ENCODE results near the gene ATP5F1D.

The ATP5F1D gene

DNA sequence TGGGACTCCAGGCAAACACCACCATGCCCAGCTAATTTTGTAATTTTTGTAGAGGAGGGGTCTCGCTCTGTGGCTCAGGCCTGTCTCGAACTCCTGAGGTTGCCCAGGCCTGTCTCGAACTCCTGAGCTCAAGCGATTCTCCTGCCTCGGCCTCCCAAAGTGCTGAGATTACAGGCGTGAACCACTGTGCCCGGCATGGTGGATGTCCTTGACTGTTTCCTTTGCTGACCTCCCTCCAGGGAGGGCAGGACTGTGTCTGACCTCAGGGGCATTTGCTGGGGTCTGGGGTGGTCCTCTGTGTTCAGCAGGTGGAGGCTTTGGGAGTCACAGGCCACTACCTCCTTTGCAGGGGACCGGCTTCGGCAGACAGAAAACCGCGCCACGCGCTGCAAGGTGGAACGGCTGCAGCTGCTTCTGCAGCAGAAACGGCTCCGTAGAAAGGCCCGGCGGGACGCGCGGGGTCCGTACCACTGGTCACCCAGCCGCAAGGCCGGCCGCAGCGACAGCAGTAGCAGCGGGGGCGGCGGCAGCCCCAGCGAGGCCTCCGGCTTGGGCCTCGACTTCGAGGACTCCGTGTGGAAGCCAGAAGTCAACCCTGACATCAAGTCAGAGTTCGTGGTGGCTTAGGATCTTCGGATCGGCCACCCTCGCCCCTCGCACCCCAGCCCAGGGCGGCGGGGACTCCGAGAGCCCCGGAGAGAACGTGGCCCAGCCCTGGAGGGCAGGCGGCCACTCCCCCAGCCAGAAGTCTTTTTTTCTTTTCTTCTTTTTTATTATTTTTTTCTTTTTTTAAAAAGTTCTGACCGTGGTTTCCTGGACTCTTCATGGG lies 15.3 kb downstream of the ATP5F1D start:
- peak in 1 of 56 donors; percentile 37 for DNase-seq

GRCh38 chr19:1257475-1258162 lies 16.1 kb downstream of the ATP5F1D start:
- DNase-seq = no peak

DNA sequence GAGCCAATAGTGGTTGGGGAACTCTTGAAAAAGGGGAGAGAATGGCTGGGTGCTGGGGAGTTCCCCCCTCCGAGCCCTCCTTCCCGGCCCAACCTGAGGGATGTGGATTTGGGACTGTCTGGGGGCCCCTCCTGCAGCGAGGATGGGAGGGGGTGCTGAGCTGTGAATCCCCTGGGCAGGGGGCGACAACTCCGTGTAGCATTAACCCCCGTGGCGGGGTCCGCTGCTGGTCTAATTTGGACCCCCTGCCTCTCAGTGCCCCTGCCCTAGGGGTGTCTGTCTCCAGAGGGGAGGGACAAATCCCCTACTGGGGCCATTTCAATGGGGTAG lies 16.6 kb downstream of the ATP5F1D start:
- peak in 1 of 56 donors; percentile 9 for DNase-seq

DNA sequence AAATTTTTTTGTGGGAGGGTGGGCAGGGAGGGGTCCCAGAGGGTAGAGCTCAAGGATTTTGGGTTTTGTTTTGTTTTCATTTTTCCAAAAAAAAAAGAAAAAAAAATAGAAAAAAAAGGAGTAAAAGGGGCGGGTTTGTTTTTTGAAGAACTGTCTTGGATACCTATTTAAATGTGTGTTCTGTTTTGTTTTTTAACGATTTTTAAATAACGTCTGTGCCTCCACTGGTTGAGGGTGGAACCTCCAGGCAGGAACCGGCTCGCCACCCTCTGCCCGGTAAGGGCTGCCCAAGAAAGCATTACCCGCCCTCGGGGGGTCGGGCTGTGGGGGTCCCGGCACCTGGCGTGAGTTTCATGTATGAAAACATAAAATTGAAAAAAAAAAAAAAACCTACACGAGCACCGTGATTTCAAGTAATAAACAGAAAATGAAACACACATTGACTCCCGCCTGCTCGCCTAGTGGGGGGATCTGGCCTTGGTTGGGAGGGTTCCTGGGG lies 17.2 kb downstream of the ATP5F1D start:
- no peak for DNase-seq

GRCh38 chr19:1259206-1259875 lies 17.8 kb downstream of the ATP5F1D start:
- peak in 13 of 56 donors; percentile 8 to 57 (median 20) for DNase-seq

GRCh38 chr19:1259876-1260748 lies 18.6 kb downstream of the ATP5F1D start:
- DNase-seq = peak in 1 of 56 donors; percentile 70

DNA sequence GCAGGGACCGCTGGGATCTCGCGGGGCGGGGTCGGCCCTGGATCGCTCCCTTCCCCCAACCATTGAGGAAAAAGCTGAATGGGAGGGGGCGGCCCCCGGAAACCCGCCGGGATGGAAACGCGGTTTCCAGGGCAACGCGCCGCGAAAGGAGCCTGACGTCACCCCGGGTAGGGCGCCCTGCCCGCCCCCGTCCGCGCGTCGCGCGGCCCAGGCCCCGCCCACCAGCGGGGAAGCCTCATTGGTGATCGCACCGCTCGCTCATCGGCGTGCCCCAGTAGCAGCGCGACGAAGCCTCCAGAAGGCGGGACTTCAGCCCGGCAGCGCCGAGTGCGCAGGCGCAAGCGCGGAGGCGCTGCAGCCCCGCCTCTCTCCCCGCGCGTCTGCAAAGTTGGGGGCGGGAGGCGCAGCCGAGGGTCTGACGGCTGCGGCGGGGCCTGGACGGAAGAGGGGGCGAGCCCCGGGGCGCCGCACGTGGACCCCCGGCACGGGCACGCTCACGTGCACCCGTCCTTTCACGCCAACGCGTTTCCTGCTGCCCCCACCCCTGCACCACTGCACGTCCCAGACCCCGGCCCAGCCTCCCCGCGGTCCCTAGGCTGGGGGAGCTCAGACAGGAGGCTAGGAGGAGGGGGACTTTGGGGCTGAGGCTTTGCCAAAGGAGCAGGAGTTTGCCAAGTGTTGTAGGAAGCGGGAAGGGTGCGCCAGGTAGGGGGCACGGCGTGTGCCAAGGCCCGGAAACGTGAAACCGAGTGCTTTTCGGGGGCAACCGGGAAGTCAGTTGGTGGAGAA lies 19.4 kb downstream of the ATP5F1D start:
- peak; percentile 54 to 96 (median 91) for DNase-seq

DNA sequence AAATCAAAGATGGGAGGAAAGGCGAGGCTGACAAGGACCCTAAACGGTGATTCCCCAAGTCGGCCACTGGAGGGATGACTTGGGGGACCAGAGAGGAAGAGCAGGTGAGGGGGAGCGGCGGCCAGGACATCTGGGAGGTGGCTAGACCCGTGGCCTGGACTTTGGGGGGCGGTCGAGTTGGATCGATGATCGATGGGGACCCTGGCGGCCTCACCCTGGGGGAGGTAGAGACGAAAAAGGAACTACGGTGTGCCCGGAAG lies 19.9 kb downstream of the ATP5F1D start:
- peak in 2 of 56 donors; percentile 42 to 54 for DNase-seq

GRCh38 chr19:1261798-1262622 lies 20.5 kb downstream of the ATP5F1D start:
- peak in 24 of 56 donors; percentile 16 to 75 (median 44) for DNase-seq

GRCh38 chr19:1262623-1263123 lies 21.1 kb downstream of the ATP5F1D start:
- DNase-seq = peak in 1 of 56 donors; percentile 46

- no peak for DNase-seq
Measured at GRCh38 chr19:1263188-1263587, 21.6 kb downstream of the ATP5F1D start.

GRCh38 chr19:1264801-1265614 lies 23.5 kb downstream of the ATP5F1D start:
- peak in 3 of 56 donors; percentile 6 to 22 (median 20) for DNase-seq

- peak in 7 of 56 donors; percentile 16 to 47 (median 44) for DNase-seq
Measured at GRCh38 chr19:1265615-1266128, 24.1 kb downstream of the ATP5F1D start.

GRCh38 chr19:1266129-1266915 lies 24.8 kb downstream of the ATP5F1D start:
- DNase-seq = peak in 40 of 56 donors; percentile 28 to 77 (median 59)

DNA sequence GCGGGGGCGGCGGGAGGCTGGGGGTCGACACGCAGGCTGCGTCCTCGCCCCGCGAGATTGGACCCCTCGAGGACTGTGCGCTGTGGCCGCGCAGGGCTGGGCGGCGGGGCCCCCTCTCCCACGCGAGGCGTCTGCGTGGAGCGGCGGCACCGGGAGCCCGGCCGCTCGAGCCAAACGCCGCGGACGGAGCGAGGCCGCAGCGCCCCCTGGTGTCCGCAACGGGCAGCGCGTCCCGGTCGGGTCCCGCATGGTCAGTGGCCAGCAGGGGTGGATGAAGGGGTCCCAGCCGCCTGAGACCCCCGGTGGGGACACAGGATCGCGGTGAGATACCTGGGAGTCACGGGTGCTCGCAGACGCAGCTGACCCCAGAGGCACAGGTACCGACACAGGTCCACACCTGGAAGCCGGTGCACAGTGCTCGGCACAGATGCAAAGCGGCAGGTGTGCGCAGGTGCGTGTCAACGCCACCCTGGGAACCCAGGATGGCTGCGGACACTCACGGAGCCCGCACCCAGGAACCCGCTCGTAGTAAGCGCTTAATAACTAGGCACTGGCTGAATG lies 25.4 kb downstream of the ATP5F1D start:
- DNase-seq = peak in 46 of 56 donors; percentile 23 to 83 (median 56)

DNA sequence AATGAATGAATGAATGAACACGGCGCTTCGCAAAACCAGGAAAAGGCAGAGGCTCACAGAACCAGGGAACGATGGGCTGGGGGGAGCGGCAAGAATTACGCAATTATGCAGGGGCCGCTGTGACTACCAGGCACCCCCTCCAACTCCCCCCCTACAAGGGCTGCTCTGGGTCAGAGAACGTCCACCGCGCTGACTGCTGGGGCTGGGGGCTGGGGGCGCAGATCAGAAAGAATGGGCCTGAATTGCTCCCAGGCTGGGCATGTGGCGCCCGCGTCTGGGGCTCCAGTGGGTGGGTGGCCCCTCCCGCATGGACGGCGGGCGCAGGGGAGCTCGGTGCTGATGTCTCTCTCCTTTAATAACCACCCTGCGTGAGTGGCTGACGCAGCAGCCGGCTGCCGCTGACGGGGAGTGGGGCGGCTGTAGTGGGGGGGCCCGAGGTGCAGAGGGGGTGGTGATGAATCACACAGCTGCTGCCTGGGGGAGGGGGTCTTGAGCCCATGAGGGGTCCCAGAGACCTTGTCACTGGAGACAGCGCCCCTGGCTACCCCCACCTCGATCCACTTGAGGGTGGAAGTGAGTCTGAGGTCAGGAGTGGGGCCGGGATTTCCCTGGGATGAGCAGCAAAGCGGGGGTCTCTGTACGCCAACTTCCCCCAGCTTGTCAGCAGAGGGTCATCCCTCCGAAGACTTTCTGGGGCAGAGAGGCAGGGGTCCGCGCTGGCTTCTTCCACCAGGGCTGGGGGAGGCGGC lies 26.1 kb downstream of the ATP5F1D start:
- peak in 18 of 56 donors; percentile 21 to 58 (median 35) for DNase-seq

Data from amygdala (tissue), 56 donors.